ENCODE measurements around the gene KIF1A. TPM values are rescaled to one million over a fixed set of nuclear protein-coding genes. Genes with fewer than 3 reads are reported as not detected.
"Not testable (repeated sequence)": the region's sequence is repeated elsewhere in the genome, so short reads cannot be mapped to it uniquely, and the experiment has no call there.

The KIF1A gene
- total RNA-seq, 1 experiment from 2014 or later, result 51.6 TPM

GRCh38 chr2:240783819-240784621 lies 36.0 kb downstream of the KIF1A start:
- peaks cover 13% of the 10 kb centered on the region for H3K36me3 ChIP-seq (replicated peaks; ENCODE audit: control insufficient read depth, insufficient read depth, low read length)
- H3K27me3 ChIP-seq (ENCODE audit: control insufficient read depth, insufficient read depth, low read length), result no peaks in the 10 kb centered on the region
- no peak overlapping the region for H3K4me3 ChIP-seq (ENCODE audit: insufficient read depth, low read depth, low read length)
- DNase-seq, result no peak

- H3K36me3 ChIP-seq (replicated peaks; ENCODE audit: control insufficient read depth, insufficient read depth, low read length), result peaks cover 8% of the 10 kb centered on the region
- no peak overlapping the region for H3K4me3 ChIP-seq (ENCODE audit: insufficient read depth, low read depth, low read length)
- DNase-seq, result no peak
- H3K27me3 ChIP-seq (ENCODE audit: control insufficient read depth, insufficient read depth, low read length), result no peaks in the 10 kb centered on the region
Measured at GRCh38 chr2:240782886-240783818, 36.9 kb downstream of the KIF1A start.

- H3K36me3 ChIP-seq (replicated peaks; ENCODE audit: control insufficient read depth, insufficient read depth, low read length), result peaks cover 4% of the 10 kb centered on the region
- DNase-seq, result peak; percentile 74
- no peaks in the 10 kb centered on the region for H3K27me3 ChIP-seq (ENCODE audit: control insufficient read depth, insufficient read depth, low read length)
- H3K4me3 ChIP-seq (ENCODE audit: insufficient read depth, low read depth, low read length), result no peak overlapping the region
Measured at GRCh38 chr2:240782221-240782885, 37.7 kb downstream of the KIF1A start.

- Histone ChIP-seq H3K4me3 (ENCODE audit: insufficient read depth, low read depth, low read length) (no peak overlapping the region), H3K36me3 (replicated peaks; ENCODE audit: control insufficient read depth, insufficient read depth, low read length) (no peaks in the 10 kb centered on the region; the same call in none of the 2 replicates), H3K27me3 (ENCODE audit: control insufficient read depth, insufficient read depth, low read length) (no peaks in the 10 kb centered on the region)
- DNase-seq, result no peak
Measured at GRCh38 chr2:240781471-240782220, 38.4 kb downstream of the KIF1A start.

GRCh38 chr2:240780023-240780700 lies 39.9 kb downstream of the KIF1A start:
- Histone ChIP-seq H3K36me3 (replicated peaks; ENCODE audit: control insufficient read depth, insufficient read depth, low read length) (peaks cover 6% of the 10 kb centered on the region), H3K27me3 (ENCODE audit: control insufficient read depth, insufficient read depth, low read length) (no peaks in the 10 kb centered on the region), H3K4me3 (ENCODE audit: insufficient read depth, low read depth, low read length) (no peak overlapping the region)
- no peak for DNase-seq

- not testable (repeated sequence) for H3K27me3 ChIP-seq (ENCODE audit: control insufficient read depth, insufficient read depth, low read length); H3K4me3 ChIP-seq (ENCODE audit: insufficient read depth, low read depth, low read length); DNase-seq
- H3K36me3 ChIP-seq (replicated peaks; ENCODE audit: control insufficient read depth, insufficient read depth, low read length), result peaks cover 11% of the 10 kb centered on the region
Measured at GRCh38 chr2:240779250-240779832, 40.7 kb downstream of the KIF1A start.

- Histone ChIP-seq H3K36me3 (replicated peaks; ENCODE audit: control insufficient read depth, insufficient read depth, low read length) (peaks cover 17% of the 10 kb centered on the region), H3K27me3 (ENCODE audit: control insufficient read depth, insufficient read depth, low read length) (no peaks in the 10 kb centered on the region), H3K4me3 (ENCODE audit: insufficient read depth, low read depth, low read length) (no peak overlapping the region)
- DNase-seq, result no peak
Measured at GRCh38 chr2:240778426-240778825, 41.6 kb downstream of the KIF1A start.

GRCh38 chr2:240777456-240778212 lies 42.4 kb downstream of the KIF1A start:
- DNase-seq, result no peak
- Histone ChIP-seq H3K4me3 (ENCODE audit: insufficient read depth, low read depth, low read length) (no peak overlapping the region), H3K27me3 (ENCODE audit: control insufficient read depth, insufficient read depth, low read length) (no peaks in the 10 kb centered on the region), H3K36me3 (replicated peaks; ENCODE audit: control insufficient read depth, insufficient read depth, low read length) (peaks cover 24% of the 10 kb centered on the region)

GRCh38 chr2:240775905-240776304 lies 44.1 kb downstream of the KIF1A start:
- peaks cover 39% of the 10 kb centered on the region for H3K36me3 ChIP-seq (replicated peaks; ENCODE audit: control insufficient read depth, insufficient read depth, low read length)
- no peaks in the 10 kb centered on the region for H3K27me3 ChIP-seq (ENCODE audit: control insufficient read depth, insufficient read depth, low read length)
- DNase-seq, result no peak
- no peak overlapping the region for H3K4me3 ChIP-seq (ENCODE audit: insufficient read depth, low read depth, low read length)

- Histone ChIP-seq H3K27me3 (ENCODE audit: control insufficient read depth, insufficient read depth, low read length) (no peaks in the 10 kb centered on the region), H3K36me3 (replicated peaks; ENCODE audit: control insufficient read depth, insufficient read depth, low read length) (peaks cover 47% of the 10 kb centered on the region), H3K4me3 (ENCODE audit: insufficient read depth, low read depth, low read length) (no peak overlapping the region)
- DNase-seq, result no peak
Measured at GRCh38 chr2:240774856-240775255, 45.2 kb downstream of the KIF1A start.

- no peak for DNase-seq
- H3K27me3 ChIP-seq (ENCODE audit: control insufficient read depth, insufficient read depth, low read length), result no peaks in the 10 kb centered on the region
- H3K36me3 ChIP-seq (replicated peaks; ENCODE audit: control insufficient read depth, insufficient read depth, low read length), result peaks cover 73% of the 10 kb centered on the region
- H3K4me3 ChIP-seq (ENCODE audit: insufficient read depth, low read depth, low read length), result no peak overlapping the region
Measured at GRCh38 chr2:240769096-240769495, 50.9 kb downstream of the KIF1A start.

GRCh38 chr2:240768216-240768615 lies 51.8 kb downstream of the KIF1A start:
- peaks cover 67% of the 10 kb centered on the region for H3K36me3 ChIP-seq (replicated peaks; ENCODE audit: control insufficient read depth, insufficient read depth, low read length)
- H3K4me3 ChIP-seq (ENCODE audit: insufficient read depth, low read depth, low read length), result no peak overlapping the region
- H3K27me3 ChIP-seq (ENCODE audit: control insufficient read depth, insufficient read depth, low read length), result no peaks in the 10 kb centered on the region
- DNase-seq, result no peak

- H3K36me3 ChIP-seq (replicated peaks; ENCODE audit: control insufficient read depth, insufficient read depth, low read length), result peaks cover 65% of the 10 kb centered on the region
- no peaks in the 10 kb centered on the region for H3K27me3 ChIP-seq (ENCODE audit: control insufficient read depth, insufficient read depth, low read length)
- no peak overlapping the region for H3K4me3 ChIP-seq (ENCODE audit: insufficient read depth, low read depth, low read length)
- no peak for DNase-seq
Measured at GRCh38 chr2:240767341-240767740, 52.7 kb downstream of the KIF1A start.

Measured in H7 (cell line).